H4 (cell line): ENCODE results near the gene SP9. TPM values are rescaled to one million over a fixed set of nuclear protein-coding genes. Genes with fewer than 3 reads are reported as not detected.

Experiments
- DNase-seq: peaks from one replicate; pipeline ENCODE4 v3.0.0-alpha.2; 2015; ENCODE audit warnings: low spot score
- total RNA-seq: library from RNA; depleted of rRNA; stranded (reverse); fragments of >200 nt; shearing (Covaris generic); gene quantifications from 2 replicates; pipeline ENCODE4 v1.2.3, GENCODE V29; 2014

The SP9 gene
- total RNA-seq, 1 experiment from 2014 or later, result 0.10 TPM

- DNase-seq, result no peak
These were observed 1.1 kb upstream of the SP9 start for GRCh38 chr2:174333372-174334277.

- no peak for DNase-seq
These were observed 457 bp upstream of the SP9 start for GRCh38 chr2:174334278-174334715.

- DNase-seq, result no peak
These were observed 667 bp downstream of the SP9 start for GRCh38 chr2:174335254-174335987.

DNA sequence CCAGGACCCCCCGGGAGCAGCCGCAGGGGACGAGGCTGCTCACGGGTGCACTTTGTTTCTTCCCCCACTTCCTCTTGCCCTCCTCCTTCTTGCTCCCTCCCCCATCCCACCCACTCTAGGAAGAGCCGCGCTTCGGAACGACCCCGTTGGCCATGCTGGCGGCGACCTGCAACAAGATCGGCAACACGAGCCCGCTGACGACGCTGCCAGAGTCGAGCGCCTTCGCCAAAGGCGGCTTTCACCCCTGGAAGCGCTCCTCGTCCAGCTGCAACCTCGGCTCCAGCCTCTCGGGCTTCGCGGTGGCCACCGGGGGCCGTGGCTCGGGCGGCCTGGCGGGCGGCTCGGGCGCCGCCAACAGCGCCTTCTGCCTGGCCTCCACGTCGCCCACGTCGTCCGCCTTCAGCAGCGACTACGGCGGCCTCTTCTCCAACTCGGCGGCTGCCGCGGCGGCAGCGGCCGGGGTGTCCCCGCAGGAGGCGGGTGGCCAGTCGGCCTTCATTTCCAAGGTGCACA lies 1.3 kb downstream of the SP9 start:
- no peak for DNase-seq

- DNase-seq, result no peak
These were observed 2.0 kb downstream of the SP9 start for GRCh38 chr2:174336501-174337336.

- DNase-seq, result no peak
These were observed 2.8 kb downstream of the SP9 start for GRCh38 chr2:174337337-174338146.

DNA sequence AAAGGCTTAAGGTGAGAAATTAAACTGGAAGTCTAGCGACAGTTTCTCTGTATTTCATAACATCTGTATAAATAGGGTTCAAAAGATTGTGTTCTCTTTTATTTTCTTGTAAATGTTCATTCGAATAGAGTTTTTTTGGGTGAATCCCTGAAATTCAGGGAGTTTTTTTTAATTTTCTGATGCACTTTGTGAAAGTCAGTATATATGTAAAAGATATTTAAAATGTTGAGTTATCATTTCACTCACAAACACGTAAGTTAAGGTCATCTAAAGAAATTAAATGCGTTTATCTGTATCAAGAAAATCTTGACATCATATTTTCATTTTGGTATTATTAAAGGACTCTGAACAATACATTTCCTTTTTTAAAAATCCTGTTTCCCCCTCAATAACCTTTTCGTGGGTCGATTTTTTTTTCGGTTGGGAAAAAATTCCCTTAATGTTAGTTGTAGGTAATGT lies 3.4 kb downstream of the SP9 start:
- DNase-seq, result no peak

- no peak for DNase-seq
These were observed 4.2 kb downstream of the SP9 start for GRCh38 chr2:174338671-174339560.

GRCh38 chr2:174339561-174340399 lies 5.0 kb downstream of the SP9 start:
- DNase-seq, result no peak

- no peak for DNase-seq
These were observed 5.9 kb downstream of the SP9 start for GRCh38 chr2:174340400-174341292.

DNA sequence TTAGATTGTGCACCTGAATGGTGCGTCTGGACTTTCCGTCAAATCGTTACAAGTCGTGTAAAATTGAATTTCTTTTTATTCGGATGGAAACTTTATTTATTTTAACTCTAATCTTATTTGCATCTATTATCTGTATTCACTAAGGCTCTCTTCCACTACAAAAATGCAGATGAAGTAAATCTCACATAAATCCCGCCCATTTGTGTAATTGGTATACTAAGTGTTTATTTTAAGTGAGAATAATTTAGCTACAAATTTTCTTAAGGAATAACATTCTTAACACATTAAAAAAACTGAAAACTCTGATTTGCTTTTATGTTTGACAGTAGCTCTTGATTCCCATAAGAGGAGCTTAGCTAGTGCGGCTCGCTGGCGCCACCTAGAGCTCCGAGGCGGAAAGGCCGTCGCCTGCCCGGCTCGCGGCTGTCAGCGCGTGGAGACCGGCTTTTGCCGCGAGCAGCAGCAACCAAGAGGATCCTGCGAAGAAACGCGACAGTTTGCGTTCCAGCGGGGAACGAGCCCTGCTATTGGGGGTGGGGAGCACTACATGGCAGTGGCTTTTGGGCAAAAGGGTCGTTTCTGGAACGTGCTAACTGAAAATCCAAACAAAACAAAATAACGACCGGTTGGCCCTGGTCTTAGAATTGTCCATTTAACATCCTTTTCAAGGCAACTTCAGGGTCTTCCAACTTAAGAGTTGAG lies 6.7 kb downstream of the SP9 start:
- peak; percentile 60 for DNase-seq

DNA sequence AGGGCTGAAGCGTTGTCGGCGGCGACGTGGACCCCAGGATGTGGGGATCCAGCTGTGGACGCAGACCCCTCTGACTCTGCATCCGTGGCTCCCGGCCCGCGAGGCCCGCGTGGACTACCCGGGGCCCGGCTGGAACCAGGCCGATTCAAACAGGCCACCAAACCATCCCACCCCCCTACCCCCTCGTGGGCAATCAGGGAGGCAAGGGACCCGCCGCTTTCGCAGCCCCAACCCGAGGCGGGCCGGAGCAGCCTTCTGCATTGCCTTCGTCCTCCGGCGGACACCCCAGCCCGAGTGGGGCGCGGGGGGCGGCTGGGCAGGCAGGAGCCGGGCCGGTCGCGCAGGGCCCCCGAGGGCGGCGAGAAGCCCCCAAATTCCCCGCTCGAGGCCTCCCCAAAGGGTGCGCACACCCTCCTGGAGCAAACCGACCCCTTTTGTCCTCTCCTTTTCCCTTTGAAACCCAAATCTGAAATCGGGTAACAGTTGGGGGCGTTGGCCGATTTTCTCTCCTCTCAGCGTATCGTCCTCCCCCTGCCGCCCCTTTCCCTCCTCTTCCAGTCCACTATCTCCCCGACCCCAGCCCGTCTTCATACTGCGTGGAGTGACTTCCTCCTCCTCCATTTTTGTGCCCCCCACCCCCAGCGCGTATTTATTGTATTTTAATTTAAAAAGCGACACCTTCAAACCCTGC lies 7.4 kb downstream of the SP9 start:
- DNase-seq, result no peak

DNA sequence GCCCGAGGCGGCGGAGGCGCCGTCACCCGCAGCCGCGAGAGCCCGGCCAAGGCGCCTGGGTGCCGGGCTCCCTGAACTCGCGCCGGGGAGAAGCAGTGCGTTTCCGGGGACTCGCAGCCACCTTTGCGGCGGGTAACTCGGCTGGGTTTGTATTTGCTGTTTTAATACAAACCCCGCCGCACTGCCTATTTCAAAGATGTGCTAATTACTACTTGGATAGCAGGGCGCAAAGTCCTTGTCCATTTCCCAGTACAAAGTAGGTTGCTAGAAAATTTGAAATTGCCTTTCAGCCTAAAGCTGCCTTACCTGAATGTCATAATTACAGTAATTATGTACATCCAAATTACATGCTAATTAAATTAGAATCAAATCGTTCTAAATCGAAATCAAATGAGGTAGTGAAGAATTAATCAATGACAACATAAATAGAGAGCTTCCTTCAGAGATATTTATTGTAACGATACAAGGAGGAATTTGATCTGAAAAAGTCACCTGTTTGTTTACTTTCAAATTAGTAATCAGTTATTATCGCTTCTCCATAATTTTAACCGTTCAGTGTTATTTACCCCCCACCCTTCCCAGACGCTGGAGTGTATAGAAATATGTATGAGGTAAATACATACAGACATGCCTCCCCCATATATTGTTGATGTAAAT lies 8.1 kb downstream of the SP9 start:
- DNase-seq, result no peak

- no peak for DNase-seq
These were observed 8.5 kb downstream of the SP9 start for GRCh38 chr2:174343343-174343622.

DNA sequence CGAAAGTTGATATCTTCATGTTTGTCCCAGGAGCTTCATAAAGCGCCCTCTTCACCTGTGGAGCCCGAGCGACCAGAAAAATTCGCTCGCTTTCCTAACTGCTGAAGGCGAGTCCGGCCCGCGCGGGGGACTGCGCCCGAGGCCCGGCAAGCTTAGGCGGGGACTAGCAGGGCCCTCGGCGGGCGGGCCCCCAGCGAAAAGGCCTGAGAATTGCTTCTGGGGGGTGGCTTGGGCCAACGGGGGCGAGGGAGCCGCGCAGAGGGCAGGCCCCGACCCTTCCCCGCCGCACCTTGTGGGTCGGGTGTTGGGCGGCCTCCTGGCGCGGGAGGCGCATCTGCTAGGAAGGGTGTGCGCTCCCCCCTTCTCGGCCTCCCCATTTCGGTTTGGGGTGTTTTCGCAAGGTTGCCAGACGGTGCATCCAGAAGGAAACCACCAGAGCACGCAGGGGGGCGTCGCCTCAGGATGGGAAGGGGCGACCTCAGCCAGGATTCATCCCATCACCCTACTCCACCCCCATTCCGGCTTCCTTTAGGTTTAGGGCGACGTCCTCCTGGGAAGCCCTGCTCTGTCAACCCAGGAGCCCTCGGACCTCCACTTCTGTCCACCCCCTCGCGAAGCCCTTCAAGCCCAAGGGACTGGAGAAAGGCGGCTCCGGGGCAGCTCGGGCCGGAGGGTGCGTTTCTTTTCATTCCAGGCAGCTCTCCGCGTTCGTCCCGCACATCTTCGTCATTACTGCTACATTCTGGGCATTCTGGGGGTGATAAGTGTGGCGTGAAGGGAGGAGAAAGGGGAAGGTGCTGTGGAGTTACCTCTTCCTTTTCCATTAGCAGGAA lies 9.1 kb downstream of the SP9 start:
- no peak for DNase-seq
